ENCODE results near the gene OAS2.

The OAS2 gene, protein sequence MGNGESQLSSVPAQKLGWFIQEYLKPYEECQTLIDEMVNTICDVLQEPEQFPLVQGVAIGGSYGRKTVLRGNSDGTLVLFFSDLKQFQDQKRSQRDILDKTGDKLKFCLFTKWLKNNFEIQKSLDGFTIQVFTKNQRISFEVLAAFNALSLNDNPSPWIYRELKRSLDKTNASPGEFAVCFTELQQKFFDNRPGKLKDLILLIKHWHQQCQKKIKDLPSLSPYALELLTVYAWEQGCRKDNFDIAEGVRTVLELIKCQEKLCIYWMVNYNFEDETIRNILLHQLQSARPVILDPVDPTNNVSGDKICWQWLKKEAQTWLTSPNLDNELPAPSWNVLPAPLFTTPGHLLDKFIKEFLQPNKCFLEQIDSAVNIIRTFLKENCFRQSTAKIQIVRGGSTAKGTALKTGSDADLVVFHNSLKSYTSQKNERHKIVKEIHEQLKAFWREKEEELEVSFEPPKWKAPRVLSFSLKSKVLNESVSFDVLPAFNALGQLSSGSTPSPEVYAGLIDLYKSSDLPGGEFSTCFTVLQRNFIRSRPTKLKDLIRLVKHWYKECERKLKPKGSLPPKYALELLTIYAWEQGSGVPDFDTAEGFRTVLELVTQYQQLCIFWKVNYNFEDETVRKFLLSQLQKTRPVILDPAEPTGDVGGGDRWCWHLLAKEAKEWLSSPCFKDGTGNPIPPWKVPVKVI

DNA sequence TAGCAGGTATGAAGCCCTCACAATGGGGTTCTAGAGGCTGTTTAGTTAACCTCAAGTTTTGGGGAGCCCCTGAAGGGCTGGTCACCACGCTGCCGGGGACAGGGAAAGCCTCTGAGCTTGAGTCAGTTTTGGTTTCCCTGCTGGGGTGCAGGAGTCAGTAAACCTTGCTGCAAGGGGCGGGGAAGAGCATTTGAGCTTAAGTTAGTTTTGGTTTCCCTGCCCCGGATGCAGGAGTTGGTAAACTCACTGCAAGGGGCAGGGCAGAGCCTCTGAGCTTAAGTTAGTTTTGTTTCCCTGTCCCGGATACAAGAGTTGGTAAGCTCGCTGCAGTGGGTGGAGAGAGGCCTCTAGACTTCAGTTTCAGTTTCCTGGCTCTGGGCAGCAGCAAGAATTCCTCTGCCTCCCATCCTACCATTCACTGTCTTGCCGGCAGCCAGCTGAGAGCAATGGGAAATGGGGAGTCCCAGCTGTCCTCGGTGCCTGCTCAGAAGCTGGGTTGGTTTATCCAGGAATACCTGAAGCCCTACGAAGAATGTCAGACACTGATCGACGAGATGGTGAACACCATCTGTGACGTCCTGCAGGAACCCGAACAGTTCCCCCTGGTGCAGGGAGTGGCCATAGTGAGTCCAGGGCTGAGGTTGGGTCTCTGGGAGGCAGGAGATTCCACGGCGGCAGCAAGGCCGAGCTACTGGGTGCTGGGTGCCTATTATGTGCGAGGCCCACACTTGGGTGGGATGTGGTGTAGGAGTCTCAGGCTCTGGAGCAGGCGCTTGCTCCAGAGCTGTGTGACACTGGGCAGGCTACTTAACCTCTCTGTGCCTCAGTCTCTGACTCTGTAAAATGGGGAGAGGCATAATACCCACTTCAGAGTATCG lies at the start of gene OAS2:
Gene OAS2 (plus strand): TSS at position 357 of the 878 bp plus-strand sequence. CDS start 90 bp downstream, at position 447.
- Histone ChIP-seq H3K36me3 (ENCODE audit: control insufficient read depth, insufficient read depth, low read length) (no peaks in the 10 kb centered on the region), H3K9me3 (ENCODE audit: control insufficient read depth, insufficient read depth, low read depth, low read length) (no peaks in the 10 kb centered on the region), H3K4me1 (ENCODE audit: control insufficient read depth, insufficient read depth, low read length) (no peaks in the 10 kb centered on the region; the same call in 1 of the 2 replicates), H3K9ac (ENCODE audit: low read length) (no peak within 1 kb of the TSS), H3K4me3 (ENCODE audit: low read depth, low read length) (no peak within 1 kb of the TSS), H3K27me3 (ENCODE audit: control insufficient read depth, insufficient read depth, low read length) (no peaks in the 10 kb centered on the region), H3K27ac (ENCODE audit: low read depth, low read length) (no peak within 1 kb of the TSS)

DNA sequence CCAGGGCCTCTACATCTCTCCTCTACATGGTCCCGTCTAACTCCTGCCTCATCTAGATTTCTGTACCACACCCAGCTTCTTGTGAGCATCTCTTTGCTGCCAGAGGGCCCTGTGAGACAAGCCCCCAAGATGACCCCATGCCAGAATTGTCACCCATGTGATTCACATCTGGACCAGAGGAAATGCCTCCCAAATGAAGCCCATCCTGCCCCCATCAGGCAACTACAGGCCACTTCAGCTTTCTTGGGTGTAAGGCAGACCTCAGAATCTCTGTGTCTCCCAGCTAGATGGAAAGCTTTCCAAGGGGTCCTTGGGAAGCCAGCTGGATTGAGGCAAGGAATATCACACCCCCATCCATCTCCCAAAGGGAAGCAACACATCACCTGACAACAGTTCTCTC lies 49.3 kb upstream of the OAS2 start:
- no peak overlapping the region for H3K4me3 ChIP-seq (ENCODE audit: low read depth, low read length)
- no peaks in the 10 kb centered on the region for H3K27me3 ChIP-seq (ENCODE audit: control insufficient read depth, insufficient read depth, low read length)
- no peak overlapping the region for H3K9ac ChIP-seq (ENCODE audit: low read length)
- H3K9me3 ChIP-seq (ENCODE audit: control insufficient read depth, insufficient read depth, low read depth, low read length) = peaks cover 20% of the 10 kb centered on the region
- H3K36me3 ChIP-seq (ENCODE audit: control insufficient read depth, insufficient read depth, low read length) = no peaks in the 10 kb centered on the region
- H3K4me1 ChIP-seq (ENCODE audit: control insufficient read depth, insufficient read depth, low read length) = peaks cover 4% of the 10 kb centered on the region; the same call in 1 of the 2 replicates
- H3K27ac ChIP-seq (ENCODE audit: low read depth, low read length) = no peak overlapping the region

DNA sequence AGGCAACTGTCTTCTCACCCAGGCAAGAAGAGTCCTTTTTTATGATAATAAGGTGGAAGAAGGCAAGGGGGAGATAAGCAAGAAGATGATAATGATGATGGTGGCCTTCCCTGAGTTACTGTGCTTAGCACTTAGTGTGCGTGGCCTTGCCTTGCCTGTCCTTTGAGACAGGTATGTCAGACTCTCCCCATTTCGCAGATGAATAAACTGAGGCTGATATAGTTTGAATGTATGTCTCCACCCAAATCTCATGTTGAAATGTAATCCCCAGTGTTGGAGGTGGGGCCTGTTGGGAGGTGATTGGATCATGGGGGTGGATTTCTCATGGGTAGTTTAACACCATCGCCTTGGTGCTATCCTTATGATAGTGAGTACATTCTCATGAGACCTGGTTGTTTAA lies 48.6 kb upstream of the OAS2 start:
- H3K9me3 ChIP-seq (ENCODE audit: control insufficient read depth, insufficient read depth, low read depth, low read length) = peaks cover 20% of the 10 kb centered on the region
- H3K9ac ChIP-seq (ENCODE audit: low read length) = no peak overlapping the region
- H3K36me3 ChIP-seq (ENCODE audit: control insufficient read depth, insufficient read depth, low read length) = no peaks in the 10 kb centered on the region
- no peak overlapping the region for H3K4me3 ChIP-seq (ENCODE audit: low read depth, low read length)
- H3K27ac ChIP-seq (ENCODE audit: low read depth, low read length) = no peak overlapping the region
- no peaks in the 10 kb centered on the region for H3K27me3 ChIP-seq (ENCODE audit: control insufficient read depth, insufficient read depth, low read length)
- peaks cover 4% of the 10 kb centered on the region; the same call in 1 of the 2 replicates for H3K4me1 ChIP-seq (ENCODE audit: control insufficient read depth, insufficient read depth, low read length)

DNA sequence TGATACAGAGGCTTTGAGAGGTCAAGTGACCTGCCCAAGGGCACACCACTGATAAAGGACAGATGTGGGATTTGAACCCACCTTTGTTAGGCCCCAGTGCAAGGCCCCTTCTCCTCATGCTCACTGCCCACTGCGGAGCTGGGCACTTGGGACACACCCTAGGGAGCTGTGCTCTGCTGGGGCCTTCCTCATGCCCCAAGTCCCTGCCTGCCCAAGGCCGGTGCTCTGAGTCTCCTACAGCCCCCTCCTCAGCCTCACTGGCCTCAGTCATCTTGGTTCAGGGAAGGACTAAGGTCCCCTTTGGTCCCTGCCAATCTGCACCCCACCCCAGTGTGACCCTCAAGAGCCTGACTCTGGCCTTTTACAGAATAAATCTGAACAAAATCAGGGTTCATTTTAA lies 48.0 kb upstream of the OAS2 start:
- H3K4me3 ChIP-seq (ENCODE audit: low read depth, low read length) = no peak overlapping the region
- H3K36me3 ChIP-seq (ENCODE audit: control insufficient read depth, insufficient read depth, low read length) = no peaks in the 10 kb centered on the region
- peaks cover 20% of the 10 kb centered on the region for H3K9me3 ChIP-seq (ENCODE audit: control insufficient read depth, insufficient read depth, low read depth, low read length)
- no peak overlapping the region for H3K9ac ChIP-seq (ENCODE audit: low read length)
- H3K4me1 ChIP-seq (ENCODE audit: control insufficient read depth, insufficient read depth, low read length) = peaks cover 4% of the 10 kb centered on the region; the same call in 1 of the 2 replicates
- H3K27me3 ChIP-seq (ENCODE audit: control insufficient read depth, insufficient read depth, low read length) = no peaks in the 10 kb centered on the region
- no peak overlapping the region for H3K27ac ChIP-seq (ENCODE audit: low read depth, low read length)

DNA sequence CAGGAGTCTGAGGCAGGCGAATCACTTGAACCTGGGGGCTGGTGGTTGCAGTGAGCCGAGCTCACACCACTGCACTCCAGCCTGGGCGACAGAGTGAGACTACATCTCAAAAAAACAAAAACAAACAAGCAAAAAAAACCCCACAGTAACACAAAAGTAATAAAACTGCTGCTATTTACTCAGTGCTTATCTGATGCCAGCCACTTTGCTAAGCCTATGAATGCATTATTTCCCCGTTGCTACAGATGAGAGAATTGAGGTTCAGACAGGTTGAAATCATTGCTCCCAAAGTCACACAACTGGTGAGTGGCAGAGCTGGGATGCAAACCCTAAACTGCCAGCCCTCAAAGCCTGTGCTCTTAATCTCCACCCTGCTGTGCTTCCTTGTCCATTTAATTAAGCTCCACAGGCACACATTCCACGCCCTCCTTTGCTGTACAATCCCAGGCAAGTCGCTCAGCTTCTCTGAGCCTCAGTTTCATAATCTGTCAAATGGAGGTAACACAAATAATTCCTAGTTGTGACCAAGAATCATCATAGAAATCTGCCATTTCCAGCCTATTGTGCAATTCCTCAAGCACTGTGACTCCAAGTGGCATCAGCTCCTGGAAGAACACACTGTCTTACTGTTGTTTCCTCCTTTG lies 45.7 kb upstream of the OAS2 start:
- H3K27ac ChIP-seq (ENCODE audit: low read depth, low read length) = no peak overlapping the region
- peaks cover 4% of the 10 kb centered on the region; the same call in 1 of the 2 replicates for H3K4me1 ChIP-seq (ENCODE audit: control insufficient read depth, insufficient read depth, low read length)
- H3K27me3 ChIP-seq (ENCODE audit: control insufficient read depth, insufficient read depth, low read length) = peaks cover 12% of the 10 kb centered on the region; the same call in 1 of the 2 replicates
- peaks cover 13% of the 10 kb centered on the region; the same call in 1 of the 2 replicates for H3K9me3 ChIP-seq (ENCODE audit: control insufficient read depth, insufficient read depth, low read depth, low read length)
- no peaks in the 10 kb centered on the region for H3K36me3 ChIP-seq (ENCODE audit: control insufficient read depth, insufficient read depth, low read length)
- H3K4me3 ChIP-seq (ENCODE audit: low read depth, low read length) = no peak overlapping the region
- no peak overlapping the region for H3K9ac ChIP-seq (ENCODE audit: low read length)

DNA sequence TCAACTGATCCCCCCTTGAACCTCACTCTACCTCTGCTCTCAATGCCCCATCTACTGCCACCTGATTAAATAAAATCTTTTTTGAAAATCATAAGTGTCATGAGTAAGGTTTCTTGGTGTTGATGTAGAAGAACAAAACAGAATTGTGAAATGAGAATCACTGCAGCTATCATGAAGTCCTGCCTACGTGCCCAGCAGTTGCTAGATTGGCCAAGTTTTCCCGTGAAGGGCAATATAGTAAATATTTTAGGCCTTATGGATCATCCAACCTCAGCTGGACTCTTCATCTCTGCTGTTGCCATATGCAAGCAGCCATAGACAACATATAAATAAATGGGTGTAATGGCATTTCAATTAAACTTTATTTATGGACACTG lies 45.2 kb upstream of the OAS2 start:
- peaks cover 4% of the 10 kb centered on the region; the same call in 1 of the 2 replicates for H3K4me1 ChIP-seq (ENCODE audit: control insufficient read depth, insufficient read depth, low read length)
- H3K27me3 ChIP-seq (ENCODE audit: control insufficient read depth, insufficient read depth, low read length) = peaks cover 17% of the 10 kb centered on the region
- H3K4me3 ChIP-seq (ENCODE audit: low read depth, low read length) = no peak overlapping the region
- H3K9ac ChIP-seq (ENCODE audit: low read length) = no peak overlapping the region
- H3K36me3 ChIP-seq (ENCODE audit: control insufficient read depth, insufficient read depth, low read length) = no peaks in the 10 kb centered on the region
- no peak overlapping the region for H3K27ac ChIP-seq (ENCODE audit: low read depth, low read length)
- H3K9me3 ChIP-seq (ENCODE audit: control insufficient read depth, insufficient read depth, low read depth, low read length) = peaks cover 8% of the 10 kb centered on the region; the same call in 1 of the 2 replicates

DNA sequence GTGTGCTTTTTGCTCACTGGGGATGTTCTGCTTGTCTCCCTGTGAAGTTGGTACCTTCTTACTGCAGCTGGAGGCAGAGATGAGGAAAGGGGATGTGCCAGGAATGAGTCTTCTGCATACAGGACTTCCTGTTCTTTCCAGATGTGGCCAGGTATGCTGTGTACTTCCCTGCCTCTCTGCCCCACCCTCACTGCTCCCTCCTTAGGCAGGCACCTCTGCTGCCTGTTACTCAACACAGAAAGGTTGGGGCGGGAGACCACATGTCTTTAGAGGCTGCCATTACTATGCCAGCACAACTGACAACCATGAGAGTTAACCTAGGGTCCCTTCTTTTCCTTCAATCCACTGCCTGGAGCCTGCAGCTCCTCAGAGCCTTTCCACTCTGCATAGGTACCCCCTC lies 42.1 kb upstream of the OAS2 start:
- Histone ChIP-seq H3K4me3 (ENCODE audit: low read depth, low read length) (no peak overlapping the region), H3K27me3 (ENCODE audit: control insufficient read depth, insufficient read depth, low read length) (peaks cover 40% of the 10 kb centered on the region), H3K9ac (ENCODE audit: low read length) (no peak overlapping the region), H3K9me3 (ENCODE audit: control insufficient read depth, insufficient read depth, low read depth, low read length) (no peaks in the 10 kb centered on the region), H3K36me3 (ENCODE audit: control insufficient read depth, insufficient read depth, low read length) (no peaks in the 10 kb centered on the region), H3K27ac (ENCODE audit: low read depth, low read length) (no peak overlapping the region), H3K4me1 (ENCODE audit: control insufficient read depth, insufficient read depth, low read length) (peaks cover 4% of the 10 kb centered on the region; the same call in 1 of the 2 replicates)

DNA sequence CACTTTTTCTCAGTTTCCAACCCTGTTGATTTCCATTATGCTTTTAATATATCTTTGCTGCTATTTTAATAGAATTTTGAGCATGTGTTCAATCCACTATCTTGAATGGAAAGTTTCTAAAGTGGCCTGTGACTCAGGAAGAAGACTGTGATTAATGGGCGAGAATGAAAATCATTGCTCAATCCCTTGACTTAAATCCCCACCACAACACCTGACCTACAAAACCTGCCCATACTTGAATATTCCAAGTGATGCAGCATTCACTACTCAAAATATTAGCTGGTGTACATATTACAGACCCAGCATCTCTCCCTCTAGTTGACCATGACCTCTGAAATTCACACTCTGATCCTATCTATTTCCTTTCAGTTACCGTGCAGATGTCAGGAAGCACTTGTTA lies 41.4 kb upstream of the OAS2 start:
- Histone ChIP-seq H3K27ac (ENCODE audit: low read depth, low read length) (no peak overlapping the region), H3K4me1 (ENCODE audit: control insufficient read depth, insufficient read depth, low read length) (peaks cover 4% of the 10 kb centered on the region; the same call in 1 of the 2 replicates), H3K36me3 (ENCODE audit: control insufficient read depth, insufficient read depth, low read length) (no peaks in the 10 kb centered on the region), H3K9ac (ENCODE audit: low read length) (no peak overlapping the region), H3K4me3 (ENCODE audit: low read depth, low read length) (no peak overlapping the region), H3K27me3 (ENCODE audit: control insufficient read depth, insufficient read depth, low read length) (peaks cover 40% of the 10 kb centered on the region), H3K9me3 (ENCODE audit: control insufficient read depth, insufficient read depth, low read depth, low read length) (no peaks in the 10 kb centered on the region)

DNA sequence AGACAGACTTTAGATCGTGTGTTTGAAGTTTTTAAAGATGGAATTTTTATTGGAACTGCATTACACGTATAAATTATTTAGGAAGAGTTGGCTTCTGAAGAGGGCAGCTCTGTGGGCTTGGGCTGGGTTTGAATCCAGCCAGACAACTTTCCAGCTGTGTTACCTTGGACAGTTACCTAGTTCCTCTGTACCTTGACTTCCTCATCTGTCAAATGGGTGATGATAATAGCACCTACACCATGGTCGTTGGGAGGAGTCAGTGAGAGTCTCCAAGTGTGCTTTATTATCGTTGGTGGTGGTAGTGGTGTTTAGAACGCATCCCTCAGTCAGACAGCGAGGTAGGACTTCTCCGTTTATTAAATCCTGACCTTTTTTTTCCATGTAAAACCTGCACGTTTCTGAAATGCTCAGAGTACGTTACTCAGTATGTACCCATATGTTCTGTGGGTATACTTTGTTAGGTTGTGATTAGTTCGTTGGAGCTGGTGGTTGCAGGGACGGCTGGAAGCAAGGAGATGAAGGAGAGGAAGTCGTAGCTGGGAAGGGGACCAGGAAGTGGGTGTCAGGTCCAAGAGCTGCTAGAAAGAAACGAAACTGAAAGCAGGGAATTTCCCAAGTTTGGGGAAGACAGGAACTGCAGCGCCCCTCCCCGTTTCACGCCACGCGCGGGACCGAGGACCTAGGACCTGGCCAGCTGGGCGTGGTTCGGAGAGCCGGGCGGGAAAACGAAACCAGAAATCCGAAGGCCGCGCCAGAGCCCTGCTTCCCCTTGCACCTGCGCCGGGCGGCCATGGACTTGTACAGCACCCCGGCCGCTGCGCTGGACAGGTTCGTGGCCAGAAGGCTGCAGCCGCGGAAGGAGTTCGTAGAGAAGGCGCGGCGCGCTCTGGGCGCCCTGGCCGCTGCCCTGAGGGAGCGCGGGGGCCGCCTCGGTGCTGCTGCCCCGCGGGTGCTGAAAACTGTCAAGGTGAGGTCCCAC lies 40.3 kb upstream of the OAS2 start, which contains the start of gene OAS3:
Gene OAS3 (plus strand): TSS at position 734 of the 979 bp plus-strand sequence. CDS start 57 bp downstream, at position 791.
- Histone ChIP-seq H3K36me3 (ENCODE audit: control insufficient read depth, insufficient read depth, low read length) (no peaks in the 10 kb centered on the region), H3K27me3 (ENCODE audit: control insufficient read depth, insufficient read depth, low read length) (peaks cover 40% of the 10 kb centered on the region), H3K4me1 (ENCODE audit: control insufficient read depth, insufficient read depth, low read length) (no peaks in the 10 kb centered on the region), H3K9me3 (ENCODE audit: control insufficient read depth, insufficient read depth, low read depth, low read length) (no peaks in the 10 kb centered on the region), H3K9ac (ENCODE audit: low read length) (peak within 1 kb of the TSS; percentile 9), H3K27ac (ENCODE audit: low read depth, low read length) (no peak within 1 kb of the TSS), H3K4me3 (ENCODE audit: low read depth, low read length) (peak within 1 kb of the TSS; percentile 54)

All from HUES6 (cell line).